ENCODE data around the gene TFDP2. TPM values are rescaled to one million over a fixed set of nuclear protein-coding genes. Genes with fewer than 3 reads are reported as not detected.
"Not testable (repeated sequence)": the region's sequence is repeated elsewhere in the genome, so short reads cannot be mapped to it uniquely, and the experiment has no call there.

The TFDP2 gene
- total and polyA plus RNA-seq, 11 donors: 18.3 to 80.9 (median 52.2) TPM

- Histone ChIP-seq H3K27me3 (no peaks in the 10 kb centered on the region), H3K27ac (peak overlapping the region in 2 of 12 donors; percentile 7 to 29), H3K36me3 (no peaks in the 10 kb centered on the region), H3K4me3 (no peak overlapping the region), H3K4me1 (peaks cover 0 to 15% (median 0%) of the 10 kb centered on the region in 12 donors), H3K9me3 (no peaks in the 10 kb centered on the region)
- no peak for DNase-seq
- TF ChIP-seq POLR2A (IDR thresholded peaks at IDR 0.05): no peak
- ATAC-seq: no peak
- intact Hi-C loops (cut with DNase I): no loop called here
- 55 to 66% (median 61%) methylated on average over 2 of the region's 2 CpGs for WGBS, 4 donors
Measured at GRCh38 chr3:142013326-142013980, 135.9 kb downstream of the TFDP2 start.

DNA sequence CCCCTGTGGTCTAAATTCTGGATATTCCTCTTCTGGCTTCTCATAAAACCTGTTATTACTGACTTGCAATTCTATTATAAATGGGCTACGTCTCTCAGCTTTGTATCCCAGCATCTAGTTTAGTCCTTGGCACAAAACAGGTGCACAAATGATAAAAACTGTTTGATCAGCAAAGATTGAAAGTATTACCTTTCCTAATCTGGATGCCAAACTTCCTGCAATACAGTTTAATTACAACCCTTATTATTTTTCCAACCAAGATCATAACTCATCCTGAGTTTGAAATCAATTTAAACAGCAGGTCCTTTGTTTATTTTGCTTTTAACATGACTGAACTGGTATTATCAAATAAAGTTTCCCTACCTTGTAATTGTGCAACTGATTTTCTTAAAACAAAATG is 140.3 kb downstream of the TFDP2 start:
- TF ChIP-seq POLR2A (IDR thresholded peaks at IDR 0.05): no peak
- TF ChIP-seq CTCF (IDR thresholded peaks at IDR 0.05): no peak
- H3K4me1 ChIP-seq: peaks cover 0 to 11% (median 0%) of the 10 kb centered on the region in 12 donors
- ATAC-seq (no peak), DNase-seq (no peak)
- peaks cover 0 to 8% (median 0%) of the 10 kb centered on the region in 9 donors for H3K36me3 ChIP-seq
- 92 to 100% (median 95%) methylated on average over 1 of the region's 1 CpG for WGBS, 4 donors
- no peak overlapping the region for H3K27ac ChIP-seq
- H3K4me3 ChIP-seq: no peak overlapping the region
- no peaks in the 10 kb centered on the region for H3K9me3 ChIP-seq
- no peaks in the 10 kb centered on the region for H3K27me3 ChIP-seq
- intact Hi-C loops (cut with DNase I): no loop called here

GRCh38 chr3:142007710-142008399 is 141.5 kb downstream of the TFDP2 start:
- Histone ChIP-seq H3K9me3 (no peaks in the 10 kb centered on the region), H3K27ac (no peak overlapping the region), H3K27me3 (no peaks in the 10 kb centered on the region), H3K36me3 (peaks cover 0 to 11% (median 0%) of the 10 kb centered on the region in 9 donors), H3K4me1 (peaks cover 0 to under 1% (median 0%) of the 10 kb centered on the region in 12 donors), H3K4me3 (no peak overlapping the region)
- 77 to 90% (median 84%) methylated on average over 8 of the region's 8 CpGs for WGBS, 4 donors
- TF ChIP-seq CTCF (IDR thresholded peaks at IDR 0.05) (no peak), POLR2A (IDR thresholded peaks at IDR 0.05) (no peak)
- intact Hi-C loops (cut with DNase I): no loop called here
- ATAC-seq: peak in 1 of 4 donors; percentile 18
- DNase-seq: no peak

DNA sequence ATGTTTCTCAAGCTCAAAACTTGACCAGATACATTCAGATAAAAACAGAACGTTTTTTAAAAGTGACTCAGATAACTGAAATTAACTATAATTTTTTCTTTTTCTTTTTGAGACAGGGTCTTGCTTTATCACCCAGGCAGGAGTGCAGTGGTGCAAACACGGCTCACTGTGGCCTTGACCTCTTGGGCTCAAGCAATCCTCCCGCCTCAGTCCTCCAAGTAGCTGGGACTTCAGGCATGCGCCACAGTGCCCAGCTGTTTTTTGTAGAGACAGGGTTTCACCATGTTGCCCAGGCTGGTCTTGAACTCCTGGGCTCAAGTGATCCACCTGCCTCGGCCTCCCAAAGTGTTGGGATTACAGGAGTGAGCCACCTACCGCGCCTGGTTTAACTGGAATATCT is 144.4 kb downstream of the TFDP2 start:
- DNase-seq; ATAC-seq; H3K4me3 ChIP-seq; intact Hi-C loops (cut with DNase I); H3K27me3 ChIP-seq; H3K9me3 ChIP-seq; H3K4me1 ChIP-seq; H3K27ac ChIP-seq: not testable (repeated sequence)
- peaks cover 0 to 11% (median 0%) of the 10 kb centered on the region in 9 donors for H3K36me3 ChIP-seq
- WGBS, 4 donors: 90 to 93% (median 92%) methylated on average over 7 of the region's 7 CpGs

GRCh38 chr3:142004025-142004424 is 145.3 kb downstream of the TFDP2 start:
- H3K9me3 ChIP-seq: no peaks in the 10 kb centered on the region
- H3K27ac ChIP-seq: no peak overlapping the region
- DNase-seq: no peak
- intact Hi-C loops (cut with DNase I): no loop called here
- H3K4me1 ChIP-seq: no peaks in the 10 kb centered on the region
- H3K36me3 ChIP-seq: peaks cover 0 to 11% (median 0%) of the 10 kb centered on the region in 9 donors
- TF ChIP-seq CTCF (IDR thresholded peaks at IDR 0.05) (no peak), POLR2A (IDR thresholded peaks at IDR 0.05) (no peak)
- ATAC-seq: no peak
- no peaks in the 10 kb centered on the region for H3K27me3 ChIP-seq
- no peak overlapping the region for H3K4me3 ChIP-seq
